ENCODE results near the gene ATRAID. TPM values are rescaled to one million over a fixed set of nuclear protein-coding genes. Genes with fewer than 3 reads are reported as not detected.

Gene ATRAID
- total RNA-seq, 1 experiment from 2014 or later: 92.8 TPM

DNA sequence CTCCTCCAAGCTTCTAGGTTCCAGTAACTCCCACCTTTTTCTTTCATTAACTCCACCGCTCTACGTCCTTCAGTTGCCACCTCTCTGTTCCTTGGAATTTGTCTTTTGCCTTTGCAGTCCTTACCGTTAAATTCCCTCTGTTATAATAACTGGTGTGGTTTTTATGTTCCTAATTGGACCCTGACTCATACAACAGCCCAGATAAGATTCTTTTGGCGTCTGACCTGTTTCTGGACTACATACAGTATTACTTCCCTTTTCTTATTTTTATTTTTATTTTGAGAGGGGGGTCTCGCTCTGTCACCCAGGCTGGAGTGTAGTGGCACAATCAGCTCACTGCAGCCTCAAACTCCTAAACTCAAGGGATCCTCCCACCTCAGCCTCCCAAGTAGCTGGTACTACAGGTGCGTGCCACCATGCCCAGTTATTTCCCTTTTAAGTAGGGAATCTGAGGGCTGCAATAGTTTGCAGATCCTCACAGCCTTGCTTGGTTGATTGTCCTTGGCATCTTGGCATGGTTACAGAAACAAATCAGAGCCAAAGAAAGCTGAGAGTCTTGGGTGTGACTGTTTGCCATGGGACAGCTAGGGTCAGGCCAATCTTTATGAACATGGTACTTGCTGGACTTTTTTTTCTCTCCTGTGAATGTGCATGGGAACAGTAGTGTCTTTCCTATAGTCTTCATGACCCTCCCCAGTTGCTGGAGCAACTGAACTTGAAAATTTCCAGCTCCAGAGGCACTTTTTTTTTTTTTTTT lies 41.1 kb upstream of the ATRAID start:
- BruUV-seq (replicated peaks): no TSS peak
- H4K20me1 ChIP-seq (ENCODE audit: insufficient read depth): no peaks in the 10 kb centered on the region
- H3K4me3 ChIP-seq: no peak overlapping the region
- peaks cover 17% of the 10 kb centered on the region; the same call in 1 of the 2 replicates for H3K27me3 ChIP-seq (ENCODE audit: insufficient read depth, low read depth)
- ChIA-PET CTCF (interaction anchor here (0.6 to 0.7 kb wide), 3 partner anchors 37 to 132 kb away, joined by 3 to 18 read pairs (median 9); no protein-coding TSS in a partner anchor), POLR2A (ENCODE audit: unreplicated experiment) (interaction anchor here (0.5 kb wide), 1 partner anchor 123 kb away, joined by 22 read pairs; no protein-coding TSS in a partner anchor)
- H3K36me3 ChIP-seq (ENCODE audit: low read depth): no peaks in the 10 kb centered on the region
- no peak for DNase-seq
- no peaks in the 10 kb centered on the region for H3K79me2 ChIP-seq (ENCODE audit: low read depth)
- no peak overlapping the region for H3K27ac ChIP-seq
- H2AFZ ChIP-seq: no peak overlapping the region
- no peaks in the 10 kb centered on the region for H3K9me3 ChIP-seq (ENCODE audit: insufficient read depth, low read depth)
- no peaks in the 10 kb centered on the region for H3K4me1 ChIP-seq (replicated peaks; ENCODE audit: insufficient read depth)
- no peak for TF ChIP-seq EZH2 (IDR thresholded peaks at IDR 0.05; ENCODE audit: low read depth)
- TF ChIP-seq CTCF (conservative IDR thresholded peaks at IDR 0.05): no peak
- H3F3A ChIP-seq (ENCODE audit: insufficient read depth, low read depth): no peaks in the 10 kb centered on the region
- intact Hi-C loops (cut with micrococcal nuclease; ENCODE audit: unreplicated experiment): no loop called here
- H3K9me2 ChIP-seq (ENCODE audit: insufficient read depth): no peaks in the 10 kb centered on the region
- no peak overlapping the region for H3K4me2 ChIP-seq

DNA sequence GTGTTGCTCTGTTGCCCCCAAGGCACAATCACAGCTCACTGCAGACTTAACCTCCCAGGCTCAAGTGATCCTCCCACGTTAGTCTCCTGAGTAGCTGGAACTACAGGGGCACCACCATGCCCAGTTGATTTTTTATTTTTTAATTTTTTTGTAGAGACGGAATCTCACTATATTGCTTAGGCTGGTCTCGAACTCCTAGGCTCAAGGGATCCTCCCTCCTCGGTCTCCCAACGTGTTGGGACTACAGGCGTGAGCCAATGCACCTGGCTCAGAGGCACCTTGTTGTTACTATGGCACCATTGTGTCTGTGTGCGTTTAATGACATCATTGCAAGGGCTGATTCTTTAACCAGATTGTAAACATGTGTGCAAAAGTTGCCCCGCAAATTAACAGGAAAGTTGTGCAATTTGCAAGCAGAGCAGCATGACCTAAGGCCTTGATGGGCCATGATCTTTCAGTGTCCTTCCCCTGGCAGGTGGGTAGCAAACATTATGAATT lies 40.4 kb upstream of the ATRAID start:
- no peaks in the 10 kb centered on the region for H3K9me3 ChIP-seq (ENCODE audit: insufficient read depth, low read depth)
- ChIA-PET POLR2A (ENCODE audit: unreplicated experiment) (interaction anchor here (0.5 kb wide), 1 partner anchor 122 kb away, joined by 22 read pairs; no protein-coding TSS in a partner anchor), CTCF (interaction anchor here (0.6 to 0.7 kb wide), 3 partner anchors 36 to 132 kb away, joined by 3 to 18 read pairs (median 9); no protein-coding TSS in a partner anchor)
- H3F3A ChIP-seq (ENCODE audit: insufficient read depth, low read depth): no peaks in the 10 kb centered on the region
- no peaks in the 10 kb centered on the region for H3K4me1 ChIP-seq (replicated peaks; ENCODE audit: insufficient read depth)
- H3K36me3 ChIP-seq (ENCODE audit: low read depth): no peaks in the 10 kb centered on the region
- H3K9me2 ChIP-seq (ENCODE audit: insufficient read depth): no peaks in the 10 kb centered on the region
- H3K27me3 ChIP-seq (ENCODE audit: insufficient read depth, low read depth): peaks cover 17% of the 10 kb centered on the region; the same call in 1 of the 2 replicates
- DNase-seq: no peak
- no peak overlapping the region for H3K4me2 ChIP-seq
- BruUV-seq (replicated peaks): no TSS peak
- no peaks in the 10 kb centered on the region for H4K20me1 ChIP-seq (ENCODE audit: insufficient read depth)
- intact Hi-C loops (cut with micrococcal nuclease; ENCODE audit: unreplicated experiment): no loop called here
- no peaks in the 10 kb centered on the region for H3K79me2 ChIP-seq (ENCODE audit: low read depth)
- no peak overlapping the region for H3K27ac ChIP-seq
- no peak overlapping the region for H3K4me3 ChIP-seq
- TF ChIP-seq EZH2 (IDR thresholded peaks at IDR 0.05; ENCODE audit: low read depth): no peak
- TF ChIP-seq CTCF (conservative IDR thresholded peaks at IDR 0.05): no peak
- no peak overlapping the region for H2AFZ ChIP-seq

GRCh38 chr2:27174638-27175037 lies 37.2 kb upstream of the ATRAID start:
- no peak overlapping the region for H2AFZ ChIP-seq
- no peak overlapping the region for H3K27ac ChIP-seq
- H3K4me2 ChIP-seq: no peak overlapping the region
- H3K27me3 ChIP-seq (ENCODE audit: insufficient read depth, low read depth): peaks cover 17% of the 10 kb centered on the region; the same call in 1 of the 2 replicates
- no peak for DNase-seq
- no peaks in the 10 kb centered on the region for H3K9me2 ChIP-seq (ENCODE audit: insufficient read depth)
- H4K20me1 ChIP-seq (ENCODE audit: insufficient read depth): no peaks in the 10 kb centered on the region
- intact Hi-C loops (cut with micrococcal nuclease; ENCODE audit: unreplicated experiment): no loop called here
- H3K9me3 ChIP-seq (ENCODE audit: insufficient read depth, low read depth): no peaks in the 10 kb centered on the region
- no peak for TF ChIP-seq CTCF (conservative IDR thresholded peaks at IDR 0.05)
- TF ChIP-seq EZH2 (IDR thresholded peaks at IDR 0.05; ENCODE audit: low read depth): no peak
- H3K4me3 ChIP-seq: no peak overlapping the region
- no peaks in the 10 kb centered on the region for H3K4me1 ChIP-seq (replicated peaks; ENCODE audit: insufficient read depth)
- H3F3A ChIP-seq (ENCODE audit: insufficient read depth, low read depth): no peaks in the 10 kb centered on the region
- H3K79me2 ChIP-seq (ENCODE audit: low read depth): no peaks in the 10 kb centered on the region
- CTCF ChIA-PET: no interaction called here
- no peaks in the 10 kb centered on the region for H3K36me3 ChIP-seq (ENCODE audit: low read depth)
- POLR2A ChIA-PET (ENCODE audit: unreplicated experiment): no interaction called here
- no TSS peak for BruUV-seq (replicated peaks)

All from PC-9 (cell line).